Endothelial cell of hepatic sinusoid (primary cell): ENCODE measurements around the gene MTREX.

Experiments used
- in situ Hi-C: cut with HindIII; loops from 2 replicates; pipeline ENCODE4 v1.10.0; 2017; ENCODE audit warnings: low sequenced_read_pairs

The MTREX gene

DNA sequence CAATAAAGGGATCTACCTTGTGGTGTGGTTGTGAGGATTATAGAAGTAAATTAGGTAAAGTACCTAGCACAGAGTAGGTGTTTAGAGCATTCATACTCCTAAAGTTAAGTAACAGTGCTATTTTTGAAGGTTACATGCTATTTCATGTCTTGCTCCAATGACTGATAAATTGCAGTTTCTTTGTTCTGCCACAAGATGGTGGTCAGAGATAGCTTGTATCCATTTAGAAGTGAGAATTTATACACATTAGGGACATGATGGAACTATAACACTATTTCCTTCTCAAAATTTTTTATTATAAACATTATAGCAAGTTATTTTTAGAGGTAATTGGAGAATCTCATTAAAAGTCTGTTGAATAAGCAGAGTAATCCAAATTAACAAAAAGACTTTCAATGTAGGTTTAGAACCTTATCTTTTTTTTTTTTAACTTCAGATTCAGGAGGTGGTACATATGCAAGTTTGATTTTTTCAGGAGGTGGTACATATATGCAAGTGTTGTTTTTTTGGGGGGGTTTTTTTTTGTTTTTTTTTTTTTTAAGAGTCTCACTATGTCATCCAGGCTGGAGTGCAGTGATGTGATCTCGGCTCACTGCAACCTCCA, 17.1 kb downstream of the MTREX start:
- in situ Hi-C loops, result no loop called here

DNA sequence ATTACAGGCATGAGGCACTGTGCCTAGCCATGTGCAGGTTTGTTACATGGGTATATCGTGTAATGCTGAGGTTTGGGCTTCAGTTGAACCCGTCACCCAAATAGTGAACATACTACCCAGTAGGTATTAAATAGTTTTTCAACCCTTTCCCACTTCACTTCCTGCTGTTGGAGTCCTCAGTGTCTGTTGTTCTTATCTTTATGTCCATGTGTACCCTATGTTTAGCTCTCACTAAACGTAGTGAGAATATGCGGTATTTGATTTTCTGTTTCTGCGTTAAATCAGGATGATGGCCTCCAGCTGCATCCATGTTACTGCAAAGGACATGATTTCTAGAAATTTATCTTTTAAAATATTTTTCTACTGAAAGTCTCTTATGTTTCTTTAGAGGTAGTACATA, 17.8 kb downstream of the MTREX start:
- in situ Hi-C loops, result no loop called here

DNA sequence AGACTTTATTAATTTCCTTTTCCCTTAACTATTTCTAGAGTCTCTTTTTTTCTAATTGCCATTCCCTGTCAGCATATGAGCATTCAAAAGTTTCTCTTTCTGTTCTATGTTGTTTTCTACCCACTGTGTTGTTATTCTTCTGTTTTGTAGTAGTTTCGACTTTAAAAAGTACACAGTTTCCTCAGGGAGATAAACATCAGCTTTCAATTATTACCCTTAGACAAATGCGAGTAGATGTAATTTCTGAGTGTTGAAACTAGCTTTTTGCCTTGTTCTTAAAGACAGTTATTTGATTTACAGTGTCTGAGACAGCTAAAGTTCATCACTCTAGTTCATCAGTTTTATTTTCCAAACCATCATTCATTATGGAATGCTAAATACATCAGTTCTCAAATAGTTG, 19.5 kb downstream of the MTREX start:
- in situ Hi-C loops, result no loop called here

DNA sequence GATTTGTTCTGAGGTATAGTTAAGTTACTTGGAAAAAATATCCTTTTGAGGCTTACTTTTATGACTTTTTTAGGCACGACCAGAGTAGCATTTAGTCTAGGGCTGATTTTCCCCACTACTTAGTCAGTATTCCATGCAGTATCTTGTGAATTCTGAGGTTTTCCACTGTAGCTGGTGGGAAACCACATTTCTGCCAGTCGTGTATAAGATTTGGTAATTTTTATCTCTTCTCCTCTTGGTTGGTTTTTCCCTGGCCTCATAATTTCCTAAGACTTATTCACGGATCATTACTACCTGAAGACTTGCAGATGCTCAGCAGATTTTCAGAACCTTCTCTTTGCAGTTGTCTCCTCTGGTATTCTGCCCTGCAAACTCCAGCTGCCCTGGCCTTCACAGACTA, 23.5 kb downstream of the MTREX start:
- in situ Hi-C loops, result no loop called here

DNA sequence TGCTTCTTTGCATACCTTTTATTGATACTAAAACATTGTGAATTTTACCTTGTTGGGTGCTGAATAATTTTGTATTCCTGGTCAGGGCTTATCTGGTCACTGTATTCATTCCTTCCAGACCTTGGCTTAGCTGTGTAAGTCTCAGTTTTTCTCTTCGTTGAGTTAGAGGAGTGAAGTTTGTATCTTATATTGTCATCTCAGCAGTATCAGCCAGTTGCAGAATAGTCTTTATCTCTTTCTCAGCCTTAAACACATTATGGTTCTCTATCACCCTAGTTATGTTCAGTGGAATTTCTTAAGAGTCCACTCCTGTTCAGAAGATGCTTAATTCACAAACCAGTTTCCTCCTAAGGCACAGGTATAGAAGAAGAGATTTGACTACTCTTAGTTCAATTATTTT, 25.2 kb downstream of the MTREX start:
- in situ Hi-C loops, result no loop called here

DNA sequence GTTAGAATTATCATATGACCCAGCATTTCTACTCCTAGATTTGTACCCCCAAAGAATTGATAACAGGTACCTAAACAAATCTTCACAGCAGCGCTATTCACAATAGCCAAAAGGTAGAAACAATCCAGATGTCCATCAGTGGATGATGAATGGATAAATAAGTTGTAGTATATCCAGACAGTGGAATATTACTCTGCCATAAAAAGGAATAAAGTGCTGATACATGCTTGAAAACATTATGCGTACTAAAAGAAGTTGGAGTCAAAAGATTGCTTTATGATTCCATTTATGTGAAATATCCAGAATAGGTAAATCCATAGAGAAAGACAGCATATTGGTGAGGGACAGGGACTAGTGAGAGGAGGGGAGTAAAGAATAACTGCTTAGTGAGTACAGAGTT, 26.0 kb downstream of the MTREX start:
- in situ Hi-C loops, result no loop called here

DNA sequence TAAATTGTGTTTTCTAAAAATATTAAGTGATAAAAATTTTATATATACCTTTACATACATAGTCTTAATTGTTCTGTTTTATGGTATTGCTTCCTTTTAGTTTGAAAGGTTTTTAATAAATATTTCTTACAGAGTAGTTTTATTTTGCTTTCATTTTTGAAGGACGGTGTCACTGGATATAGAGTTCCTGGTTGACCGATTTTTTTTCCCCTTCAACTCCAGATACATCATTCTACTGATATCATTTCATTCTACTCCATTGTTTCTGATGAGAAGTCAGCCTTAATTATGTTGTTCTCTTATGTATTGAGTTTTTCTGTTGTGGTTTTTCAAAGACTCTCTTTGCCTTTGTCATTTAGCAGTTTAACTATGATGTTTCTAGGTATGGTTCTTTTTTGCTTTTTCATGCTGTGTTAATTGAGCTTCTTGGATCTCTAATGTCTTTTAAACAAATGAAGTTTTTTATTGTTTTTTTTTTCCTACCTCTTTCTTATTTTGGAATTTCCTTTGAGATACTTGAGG, 30.4 kb downstream of the MTREX start:
- in situ Hi-C loops, result no loop called here

DNA sequence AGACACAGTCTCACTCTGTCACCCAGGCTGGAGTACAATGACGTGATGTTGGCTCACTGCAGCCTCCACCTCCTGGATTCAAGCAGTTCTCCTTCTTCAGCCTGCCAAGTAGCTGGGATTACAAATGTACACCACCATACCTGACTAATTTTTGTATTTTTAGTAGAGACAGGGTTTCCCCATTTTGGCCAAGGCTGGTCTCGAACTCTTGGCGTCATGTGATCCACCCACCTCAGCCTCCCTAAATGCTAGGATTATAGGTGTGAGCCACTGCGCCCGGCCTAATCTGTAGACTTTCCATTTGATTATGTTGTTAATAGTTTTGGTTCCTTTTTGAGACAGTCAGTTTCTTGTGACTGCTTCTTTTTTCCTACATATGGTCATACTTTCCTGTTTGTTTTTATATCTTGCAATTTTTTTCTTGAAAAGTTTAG, 31.0 kb downstream of the MTREX start:
- in situ Hi-C loops, result no loop called here

DNA sequence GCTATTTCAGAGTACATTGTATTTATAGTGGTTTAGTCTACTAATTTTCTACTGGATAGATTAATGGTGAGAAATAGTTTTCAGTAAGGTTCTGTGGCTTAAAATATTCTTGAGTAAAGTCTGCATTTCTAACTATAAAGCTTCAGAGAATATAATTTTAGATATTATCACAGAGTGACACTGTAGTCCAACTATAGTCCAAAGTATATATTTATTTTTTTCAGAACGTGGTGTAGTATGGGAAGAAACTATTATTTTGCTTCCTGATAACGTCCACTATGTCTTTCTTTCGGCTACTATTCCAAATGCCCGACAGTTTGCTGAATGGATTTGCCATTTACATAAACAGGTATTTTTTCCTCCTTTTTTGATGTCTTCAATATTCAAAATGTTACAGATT, 35.3 kb downstream of the MTREX start:
- in situ Hi-C loops, result no loop called here

DNA sequence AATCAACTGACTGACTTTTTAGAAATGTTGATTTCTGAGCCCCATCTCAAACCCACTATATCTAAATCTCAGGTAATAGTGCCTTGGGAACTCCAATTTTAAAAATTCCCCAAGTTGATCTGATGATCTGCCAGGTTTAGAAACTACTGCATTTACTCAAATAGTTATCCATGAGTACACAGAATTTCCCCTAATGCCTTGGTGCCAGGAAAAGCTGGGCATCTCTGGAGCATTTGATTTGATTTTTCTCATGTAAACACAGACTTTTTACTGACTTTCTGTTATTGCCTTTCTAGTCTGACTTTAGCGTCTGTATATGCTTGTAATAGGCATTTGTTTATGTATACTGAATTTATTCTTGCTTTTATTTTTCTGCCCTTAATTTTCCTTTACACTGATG, 35.8 kb downstream of the MTREX start:
- in situ Hi-C loops, result no loop called here

DNA sequence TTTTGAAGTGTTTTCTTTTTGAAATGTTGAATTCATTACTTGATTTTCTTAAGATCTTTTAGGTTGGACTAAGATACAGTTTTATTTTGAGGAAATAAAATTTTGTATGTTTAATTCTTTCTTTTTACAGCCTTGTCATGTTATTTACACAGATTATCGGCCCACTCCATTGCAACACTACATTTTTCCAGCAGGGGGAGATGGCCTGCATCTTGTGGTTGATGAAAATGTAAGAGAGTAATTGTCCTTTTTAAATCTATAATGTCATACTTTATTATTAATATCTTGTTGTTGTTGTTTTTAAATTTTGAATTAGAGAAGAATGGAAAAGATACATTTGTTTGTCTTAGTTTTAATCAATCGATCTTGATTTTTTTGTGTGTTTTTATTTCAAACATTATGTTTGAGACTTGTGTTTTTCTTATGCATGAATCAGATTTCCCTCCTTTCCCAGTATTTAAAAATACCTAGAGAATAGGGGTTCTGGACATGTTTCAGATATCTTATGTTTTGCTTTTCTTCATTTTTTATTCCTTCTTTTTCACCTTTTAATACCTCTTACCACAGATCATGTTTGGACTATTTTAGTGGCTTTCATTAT, 36.7 kb downstream of the MTREX start:
- in situ Hi-C loops, result no loop called here

DNA sequence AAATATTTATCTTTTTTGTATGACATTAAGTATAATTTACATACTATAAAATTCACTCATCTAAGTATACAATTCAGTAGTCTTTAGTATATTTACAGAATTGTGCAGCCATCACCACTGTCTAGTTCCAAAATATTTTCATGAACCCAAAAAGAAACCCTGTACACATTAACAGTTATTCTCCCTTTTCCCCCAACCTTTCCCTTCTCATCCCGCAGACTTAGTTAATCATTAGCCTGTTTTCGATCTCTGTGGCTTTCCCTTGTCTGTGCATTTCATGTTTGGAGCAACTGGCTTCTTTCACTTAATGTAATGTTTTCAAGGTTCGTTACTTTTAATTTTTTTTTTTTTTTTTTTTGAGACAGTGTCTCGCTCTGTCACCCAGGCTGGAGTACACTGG, 37.5 kb downstream of the MTREX start:
- in situ Hi-C loops, result no loop called here

DNA sequence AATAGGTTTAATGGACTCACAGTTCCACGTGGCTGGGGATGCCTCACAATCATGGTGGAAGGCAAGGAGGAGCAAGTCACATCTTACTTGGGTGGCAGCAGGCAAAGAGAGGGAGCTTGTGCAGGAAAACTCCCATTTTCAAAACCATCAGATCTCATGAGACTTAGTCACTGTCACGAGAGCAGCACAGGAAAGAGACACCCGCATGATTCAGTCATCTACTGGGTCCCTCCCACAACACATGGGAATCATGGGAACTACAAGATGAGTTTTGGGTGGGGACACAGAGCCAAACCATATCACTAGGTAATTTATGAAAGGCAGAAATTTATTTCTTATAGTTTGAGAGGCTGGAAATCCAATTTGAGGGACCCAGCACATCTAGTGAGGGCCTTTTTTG, 40.0 kb downstream of the MTREX start:
- in situ Hi-C loops, result no loop called here

DNA sequence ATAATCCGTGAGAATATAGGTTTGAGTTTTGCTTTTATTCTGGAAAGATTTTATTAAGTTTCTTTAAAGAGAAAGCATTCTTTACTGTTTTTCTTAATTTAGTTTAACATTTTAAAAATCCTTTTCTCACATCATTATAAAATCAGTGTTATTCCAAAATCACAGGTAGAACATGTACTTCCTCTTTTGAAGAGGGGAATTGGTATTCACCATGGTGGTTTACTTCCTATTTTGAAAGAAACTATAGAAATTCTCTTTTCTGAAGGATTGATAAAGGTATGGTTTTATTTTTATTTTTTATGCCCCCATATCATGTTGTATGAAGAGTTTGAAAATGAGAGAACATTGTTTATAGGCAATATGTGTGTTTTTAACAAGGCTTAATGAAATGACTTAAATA, 43.0 kb downstream of the MTREX start:
- in situ Hi-C loops, result no loop called here

DNA sequence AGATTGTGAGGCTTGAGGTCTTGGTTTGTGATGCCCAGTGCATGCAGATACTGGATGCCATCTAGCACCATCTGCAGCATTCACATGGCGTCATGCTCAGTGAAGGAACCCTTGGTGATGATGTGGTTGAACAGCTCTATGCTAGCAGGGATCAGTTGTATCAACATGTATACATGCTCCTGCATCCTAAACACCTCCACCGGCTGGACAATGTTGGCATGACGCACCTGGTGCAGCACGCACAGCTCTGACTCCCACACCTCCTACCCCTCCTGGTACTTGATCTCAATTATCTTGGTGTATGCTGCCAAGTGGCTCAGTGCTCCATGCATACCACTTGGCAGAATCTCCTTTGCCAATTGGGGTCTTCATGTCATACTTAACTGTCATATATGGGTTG, 49.1 kb downstream of the MTREX start:
- in situ Hi-C loops, result no loop called here

DNA sequence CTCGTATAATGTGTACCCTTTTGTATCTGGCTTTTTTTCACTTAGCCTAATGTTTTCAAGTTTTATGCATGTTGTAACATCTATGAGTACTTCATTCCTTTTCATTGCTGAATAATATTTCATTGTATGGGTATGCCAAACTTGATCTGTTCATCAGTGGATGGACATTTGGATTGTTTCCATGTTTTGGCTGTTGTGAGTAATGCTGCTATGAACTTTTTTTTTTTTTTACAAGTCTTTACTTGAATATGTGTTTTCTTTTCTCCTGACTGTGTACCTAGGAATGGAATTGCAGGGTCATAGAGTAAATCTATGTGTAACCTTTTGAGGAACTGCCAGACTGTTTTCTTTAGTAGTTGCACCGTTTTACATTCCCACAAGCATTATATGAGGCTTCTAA, 52.4 kb downstream of the MTREX start:
- in situ Hi-C loops, result no loop called here

DNA sequence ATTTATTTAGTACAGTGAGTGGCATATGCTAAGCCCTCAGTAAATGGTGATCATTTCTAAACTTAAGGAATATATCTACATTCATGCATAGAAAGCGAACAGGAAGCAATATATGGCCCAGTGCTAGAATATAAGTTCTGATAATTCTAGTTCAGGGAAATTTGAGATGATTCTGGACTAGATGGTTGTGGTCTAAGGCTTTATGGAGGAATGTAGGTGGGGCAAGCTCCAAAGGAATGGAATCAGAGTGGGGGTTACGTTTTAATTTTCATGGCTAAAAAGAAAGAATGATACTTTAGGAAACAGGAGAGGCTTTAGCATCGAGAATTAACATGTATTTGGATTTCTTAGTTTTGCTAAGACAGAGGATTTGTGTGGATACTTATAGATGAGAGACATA, 56.1 kb downstream of the MTREX start:
- in situ Hi-C loops, result no loop called here

DNA sequence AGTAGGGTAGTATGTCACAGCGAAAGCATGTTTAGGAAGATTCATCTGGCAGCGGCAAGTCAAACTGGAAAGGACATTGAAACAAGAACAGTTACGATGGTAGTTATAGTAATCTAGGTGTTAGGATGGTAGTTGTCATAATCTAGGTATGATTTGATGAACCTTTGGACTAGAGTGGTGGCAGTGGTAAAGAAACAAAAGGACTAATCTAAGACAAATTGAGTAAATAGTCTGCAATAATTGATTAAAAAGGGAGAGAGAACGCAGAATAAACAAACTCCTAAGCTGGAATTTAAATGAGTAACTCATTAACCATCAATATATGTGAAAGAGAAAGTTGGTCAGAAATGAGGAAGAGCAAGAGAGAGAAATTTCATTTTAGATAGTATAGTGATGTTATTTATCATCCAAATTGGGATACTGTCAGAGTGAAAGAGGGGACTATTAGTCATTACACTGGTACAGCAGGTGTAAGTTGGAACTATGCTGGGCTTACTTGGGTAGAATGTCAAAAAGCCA, 56.8 kb downstream of the MTREX start:
- in situ Hi-C loops, result no loop called here

DNA sequence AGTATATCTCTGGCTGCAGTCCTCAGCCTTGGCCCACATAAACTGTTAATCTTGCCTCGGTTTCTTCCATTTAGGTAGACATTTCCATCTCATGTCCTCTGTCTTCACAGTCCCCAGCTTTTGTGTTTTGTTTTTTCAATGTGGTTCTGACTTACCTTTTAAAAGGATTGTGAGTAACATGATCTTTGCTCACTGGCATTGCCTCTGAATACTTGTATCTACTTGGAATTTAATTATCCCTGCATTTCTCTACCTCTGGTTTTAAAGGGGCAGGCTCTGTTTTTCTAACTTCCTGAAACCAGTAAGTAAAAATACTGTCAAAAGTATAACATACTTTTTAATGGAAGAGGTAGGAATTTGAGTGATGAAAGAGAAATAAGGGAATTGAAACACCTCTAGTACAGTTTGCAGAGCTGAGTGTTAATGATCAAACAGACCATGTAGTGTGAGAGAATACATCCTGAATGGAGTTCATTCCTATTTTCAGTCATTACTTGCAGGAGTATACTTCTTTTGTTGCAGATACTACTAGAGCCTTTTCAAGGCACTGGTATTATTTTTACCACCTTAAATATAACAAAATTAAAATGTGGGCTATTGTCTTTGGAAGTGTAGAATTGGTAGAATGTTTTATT, 62.6 kb downstream of the MTREX start:
- in situ Hi-C loops, result no loop called here

DNA sequence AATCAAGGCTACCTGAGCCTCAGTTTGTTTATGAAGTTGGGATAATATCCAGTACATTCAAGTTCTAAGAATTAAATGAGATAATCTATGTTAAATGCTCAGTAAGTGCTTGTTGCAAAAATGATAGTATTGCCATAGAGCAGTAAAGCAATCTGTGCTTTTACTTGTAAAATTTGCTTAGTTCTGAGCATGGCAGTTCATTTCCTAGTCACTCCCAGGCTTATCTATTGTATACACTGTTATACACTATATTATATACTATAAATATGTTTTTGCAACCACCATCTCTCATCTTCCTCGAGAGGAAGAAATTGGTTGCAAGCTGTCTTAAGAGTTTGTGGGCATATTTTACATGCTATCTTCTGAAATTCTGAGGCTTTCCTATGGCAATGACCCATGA, 63.4 kb downstream of the MTREX start:
- in situ Hi-C loops, result no loop called here

DNA sequence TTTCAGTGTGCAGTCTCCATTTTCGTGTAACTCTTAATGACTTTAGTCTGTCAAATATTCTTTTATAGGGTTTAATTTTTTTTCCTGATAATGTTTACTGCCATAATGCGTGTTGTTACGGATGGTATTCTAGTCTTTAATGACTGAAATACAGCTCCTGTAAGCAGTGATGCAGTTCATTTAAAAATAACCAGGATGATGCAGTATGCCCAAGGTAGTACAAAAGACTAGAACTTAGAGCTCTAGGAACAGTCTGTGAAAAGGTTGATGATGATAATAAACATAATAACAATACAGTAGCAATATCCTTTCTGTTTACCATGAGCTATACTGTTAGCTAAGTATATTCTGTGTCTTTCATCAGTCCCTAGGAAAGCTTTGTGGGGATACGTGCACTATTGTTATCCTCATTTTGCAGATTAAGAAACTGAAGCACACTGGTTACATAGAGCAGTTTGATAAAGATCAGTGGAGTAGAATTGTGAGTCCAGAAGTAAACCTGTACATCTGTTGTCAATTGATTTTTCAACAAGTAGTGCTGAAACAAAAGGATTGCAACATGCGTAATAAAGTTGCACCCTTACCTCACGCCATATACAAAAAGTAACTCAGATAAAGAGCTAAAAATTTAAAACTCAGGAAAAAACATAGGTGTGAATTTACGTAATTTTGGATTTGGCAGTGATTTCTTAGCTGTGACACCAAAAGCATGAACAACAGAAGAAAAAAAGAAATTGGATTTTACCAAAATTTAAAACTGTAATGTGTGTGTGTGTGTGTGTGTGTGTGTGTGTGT, 64.5 kb downstream of the MTREX start:
- in situ Hi-C loops, result no loop called here
